ENCODE measurements around the gene SPIN1.

SPIN1 gene

GRCh38 chr9:88435336-88435735, 47.1 kb downstream of the SPIN1 start:
- DNase-seq = no peak

GRCh38 chr9:88436379-88436778, 48.1 kb downstream of the SPIN1 start:
- no peak for DNase-seq

GRCh38 chr9:88437210-88438146, 49.2 kb downstream of the SPIN1 start:
- DNase-seq = no peak

GRCh38 chr9:88438811-88439210, 50.6 kb downstream of the SPIN1 start:
- DNase-seq = no peak

GRCh38 chr9:88441301-88442007, 53.2 kb downstream of the SPIN1 start:
- no peak for DNase-seq

- DNase-seq = no peak
These were observed 55.4 kb downstream of the SPIN1 start for GRCh38 chr9:88443480-88444113.

GRCh38 chr9:88446728-88447127, 58.5 kb downstream of the SPIN1 start:
- DNase-seq = no peak

- DNase-seq = no peak
These were observed 59.2 kb downstream of the SPIN1 start for GRCh38 chr9:88447431-88447830.

GRCh38 chr9:88451160-88451559, 62.9 kb downstream of the SPIN1 start:
- DNase-seq = no peak

- no peak for DNase-seq
These were observed 70.6 kb downstream of the SPIN1 start for GRCh38 chr9:88458716-88459465.

- DNase-seq = peak in 24 of 56 donors; percentile 3 to 73 (median 18)
These were observed 72.5 kb downstream of the SPIN1 start for GRCh38 chr9:88460587-88461332.

GRCh38 chr9:88462191-88462590, 73.9 kb downstream of the SPIN1 start:
- DNase-seq = no peak

GRCh38 chr9:88464851-88465250, 76.6 kb downstream of the SPIN1 start:
- DNase-seq = no peak

GRCh38 chr9:88468226-88468625, 80.0 kb downstream of the SPIN1 start:
- no peak for DNase-seq

GRCh38 chr9:88476491-88477271, 88.4 kb downstream of the SPIN1 start:
- DNase-seq = no peak

GRCh38 chr9:88477300-88477751, 89.1 kb downstream of the SPIN1 start:
- no peak for DNase-seq

- no peak for DNase-seq
These were observed 90.0 kb downstream of the SPIN1 start for GRCh38 chr9:88478246-88478645.

- peak in 30 of 56 donors; percentile 4 to 61 (median 24) for DNase-seq
These were observed 93.7 kb downstream of the SPIN1 start for GRCh38 chr9:88481933-88482332.

- DNase-seq = no peak
These were observed 99.9 kb downstream of the SPIN1 start for GRCh38 chr9:88488166-88488565.

Measured in nucleus accumbens (tissue), 56 donors.